Activated CD8-positive, alpha-beta memory T cell treated with anti-CD3 and anti-CD28 coated beads for 1 hour (primary cell): ENCODE data around the gene MVB12B.

Experiments
- DNase-seq, 2 donors: peaks; one replicate each; pipeline ENCODE4 v3.0.0-alpha.2; 2020; ENCODE audit warnings: low read depth in 1 of 2; ENCODE audit errors: extremely low read depth in 1 of 2

MVB12B gene

DNA sequence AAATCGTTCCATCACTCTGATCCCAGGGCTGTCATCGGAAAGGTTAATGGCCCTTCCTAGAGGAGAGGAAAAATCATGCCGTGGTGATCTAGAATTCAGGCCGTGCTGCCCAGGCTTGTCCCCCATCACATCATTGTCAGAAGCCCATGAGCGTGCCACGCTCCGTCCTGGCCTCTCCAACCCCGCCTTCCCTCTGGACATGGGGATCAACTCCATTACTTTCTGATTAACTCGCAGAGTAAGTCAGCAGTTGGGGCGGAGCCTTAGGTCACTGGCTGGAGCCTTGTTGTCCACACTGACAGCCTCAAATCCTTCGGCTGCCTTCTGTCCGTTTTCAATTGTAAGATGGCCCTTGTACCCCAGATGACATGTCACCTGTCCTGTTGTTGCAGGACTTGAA, 75.0 kb downstream of the MVB12B start:
- DNase-seq, result no peak

DNA sequence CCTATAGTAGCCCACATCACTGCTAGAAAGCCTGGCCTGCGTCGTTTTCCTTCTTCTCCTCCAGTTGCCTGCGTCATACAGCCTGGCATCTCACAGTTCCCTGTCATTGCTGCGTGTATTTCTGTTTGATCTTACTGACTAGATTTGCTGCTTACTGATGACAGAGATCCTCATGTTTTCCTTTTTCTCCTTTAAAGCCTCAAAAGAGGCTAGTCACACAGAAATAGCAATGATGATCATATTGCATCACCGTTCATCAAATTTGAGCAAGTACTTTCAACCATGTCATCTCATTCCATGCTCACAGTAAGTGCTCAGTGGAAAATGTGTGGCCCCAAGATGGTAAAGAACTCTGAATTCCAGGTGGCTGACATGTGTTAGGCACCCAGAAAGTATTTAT, 76.8 kb downstream of the MVB12B start:
- no peak for DNase-seq

DNA sequence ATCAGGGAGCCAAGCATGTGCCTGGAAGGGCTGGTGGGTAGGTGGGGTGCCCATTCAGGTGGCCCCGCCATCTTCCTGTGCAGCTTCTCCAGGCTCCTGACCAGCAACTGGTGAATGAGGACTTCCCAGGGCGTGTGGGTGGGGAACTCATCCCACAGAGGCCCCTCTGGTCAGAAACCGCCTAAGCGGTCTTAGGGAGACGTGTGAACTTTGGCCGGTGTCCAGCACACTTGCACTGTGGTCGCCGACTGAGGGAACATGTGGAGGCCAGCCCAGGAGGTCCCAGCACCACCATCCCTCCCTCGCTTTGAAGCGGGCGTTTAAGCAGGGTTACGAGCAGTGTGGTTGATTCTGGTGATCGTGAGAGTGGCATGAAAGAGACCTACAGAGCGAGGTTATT, 77.8 kb downstream of the MVB12B start:
- no peak for DNase-seq

DNA sequence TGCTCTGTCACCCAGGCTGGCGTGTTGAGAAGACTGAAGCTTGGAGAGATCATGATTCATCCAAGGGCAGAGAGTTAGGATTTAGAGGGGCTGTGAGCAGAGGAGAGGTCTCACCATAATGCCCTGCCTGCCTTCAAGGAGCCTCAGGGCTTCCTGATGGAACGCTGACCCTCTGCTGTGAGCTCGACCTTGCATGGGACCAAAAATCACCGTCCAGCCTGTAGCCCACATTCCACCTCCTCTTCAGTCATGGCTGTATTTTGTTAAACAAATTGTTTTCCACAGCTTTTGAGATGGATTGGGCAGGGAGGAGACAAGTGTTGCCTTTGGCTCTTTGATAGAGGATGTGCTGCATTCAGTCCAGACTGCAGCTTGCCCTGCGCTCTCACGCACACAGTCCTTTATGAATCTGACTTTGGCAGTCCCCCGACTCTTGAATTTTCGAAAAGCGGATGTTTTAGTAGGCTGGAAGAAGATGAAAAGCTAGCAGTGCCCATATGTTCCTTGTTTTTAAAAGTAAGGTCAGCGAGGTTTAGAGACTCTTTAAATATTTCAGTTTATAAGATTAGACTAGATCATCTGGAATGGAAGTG, 79.5 kb downstream of the MVB12B start:
- no peak for DNase-seq

DNA sequence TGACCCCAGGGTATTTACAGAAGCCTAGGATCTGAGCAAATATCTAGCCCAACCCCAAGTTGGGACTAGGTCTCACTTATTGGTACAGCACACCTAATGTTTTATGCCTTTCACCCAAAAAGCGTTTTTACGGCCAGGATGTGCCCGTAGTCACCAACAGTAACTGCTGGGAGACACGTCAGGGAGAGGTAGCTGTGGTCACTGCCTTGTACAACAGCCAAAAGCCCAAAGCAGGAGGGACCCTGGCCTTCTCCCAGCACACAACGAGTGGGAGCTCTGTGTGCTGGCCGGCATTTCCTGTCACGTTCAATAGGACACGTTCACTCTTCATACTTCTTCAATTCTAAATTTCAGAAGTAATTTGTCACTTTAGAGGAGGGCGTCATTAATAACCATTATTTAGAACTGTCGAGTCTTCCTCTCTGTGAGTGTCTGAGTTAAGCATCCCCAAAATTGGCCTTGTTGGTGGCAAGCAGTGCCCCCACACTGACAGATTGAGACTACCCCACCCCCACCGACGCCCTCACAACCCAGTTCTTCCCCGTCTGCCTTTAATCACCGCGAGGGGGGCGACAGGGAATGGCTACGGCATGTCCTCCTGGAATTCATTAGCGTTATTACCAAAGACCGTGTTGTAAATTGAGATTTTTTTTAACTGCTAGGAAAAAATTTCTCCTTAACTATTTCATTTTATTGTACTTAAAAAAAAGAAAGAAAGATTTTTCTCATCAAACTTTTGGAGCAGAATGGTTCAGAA, 80.7 kb downstream of the MVB12B start:
- DNase-seq, result no peak

DNA sequence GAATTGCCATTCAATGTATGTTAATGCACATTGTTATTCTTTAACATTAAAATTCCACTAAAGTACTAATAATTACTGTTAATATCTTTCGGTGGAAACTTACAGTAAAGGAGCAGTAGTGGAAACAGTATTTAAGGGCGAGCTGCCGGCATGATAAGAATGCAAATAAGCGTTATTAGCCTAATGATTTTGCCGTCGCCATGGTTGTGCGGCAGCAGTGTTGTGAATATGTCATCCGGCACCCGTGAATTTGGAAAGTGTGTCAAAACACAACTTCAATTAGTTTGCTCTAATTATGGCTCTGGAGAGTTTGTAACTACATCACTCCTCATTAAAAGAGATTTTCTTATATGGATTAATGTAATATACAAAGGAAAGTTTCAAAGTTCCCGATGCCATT, 81.4 kb downstream of the MVB12B start:
- DNase-seq, result no peak

DNA sequence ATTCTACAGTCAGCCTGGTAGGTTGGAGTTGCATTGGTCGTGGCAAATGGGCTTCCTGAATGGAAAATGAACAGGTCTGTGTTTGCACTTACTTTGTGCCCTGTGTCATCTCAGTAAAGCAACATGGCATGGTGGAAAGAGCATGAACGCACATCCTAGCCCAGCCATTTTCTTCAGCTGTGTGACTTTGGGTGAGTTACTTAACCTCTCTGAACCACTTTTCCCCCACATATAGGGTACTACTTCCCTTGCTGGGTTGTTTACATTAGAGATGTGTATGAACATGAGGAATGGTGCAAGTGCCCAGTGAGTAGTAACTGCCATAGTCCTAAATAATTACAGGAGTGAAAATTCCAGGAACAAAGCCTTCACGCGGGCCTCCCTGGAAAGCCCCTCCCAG, 83.6 kb downstream of the MVB12B start:
- no peak for DNase-seq

DNA sequence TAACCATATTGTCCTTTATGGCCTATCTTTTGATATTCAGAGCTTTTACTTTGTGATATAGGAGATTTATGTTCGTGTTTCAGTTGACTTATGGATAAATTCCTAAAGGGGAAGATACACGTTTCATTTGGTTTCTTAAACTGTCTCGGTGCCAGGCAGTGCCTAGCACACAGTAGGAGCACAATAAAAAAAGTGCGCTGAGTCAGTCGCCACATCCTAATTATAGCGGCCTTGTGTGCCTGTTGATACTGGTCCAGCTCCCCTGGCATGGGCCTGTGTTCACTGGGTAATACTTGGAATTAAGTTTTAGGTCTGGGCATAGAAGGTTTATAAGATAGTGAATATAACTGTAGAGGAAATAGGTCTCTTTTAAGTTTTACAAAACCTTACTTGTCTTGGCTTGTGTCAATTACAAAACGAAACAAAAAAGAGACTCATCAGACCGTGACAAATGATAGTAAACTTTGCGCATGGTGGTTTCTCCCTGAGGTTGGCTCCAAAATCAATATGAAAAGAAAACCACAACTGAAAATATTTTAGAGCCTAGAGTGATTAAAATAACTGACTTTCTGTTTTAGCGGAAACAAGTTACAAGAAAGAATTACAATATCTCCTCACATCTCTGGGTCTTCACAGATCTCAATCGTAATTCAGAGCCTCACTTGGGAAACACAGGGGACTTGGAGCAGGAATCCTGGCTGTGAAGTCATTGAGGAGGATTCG, 84.8 kb downstream of the MVB12B start:
- no peak for DNase-seq

DNA sequence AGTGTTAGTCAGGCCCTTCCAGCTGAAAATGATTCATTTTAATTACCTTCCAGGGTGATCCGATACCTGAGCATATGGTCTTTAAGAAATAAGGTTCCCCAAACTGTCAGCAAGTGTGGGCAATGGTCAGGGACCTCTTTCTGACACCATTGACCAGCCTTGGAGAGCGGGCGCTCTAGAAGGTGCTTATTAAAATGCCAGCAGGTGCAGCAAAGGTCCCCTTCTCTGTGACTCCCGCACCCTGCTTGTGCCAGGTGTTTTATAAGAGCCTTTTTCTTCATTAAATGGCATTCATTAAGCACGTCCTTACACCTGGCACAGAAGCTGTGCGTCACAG, 85.3 kb downstream of the MVB12B start:
- DNase-seq, result no peak

DNA sequence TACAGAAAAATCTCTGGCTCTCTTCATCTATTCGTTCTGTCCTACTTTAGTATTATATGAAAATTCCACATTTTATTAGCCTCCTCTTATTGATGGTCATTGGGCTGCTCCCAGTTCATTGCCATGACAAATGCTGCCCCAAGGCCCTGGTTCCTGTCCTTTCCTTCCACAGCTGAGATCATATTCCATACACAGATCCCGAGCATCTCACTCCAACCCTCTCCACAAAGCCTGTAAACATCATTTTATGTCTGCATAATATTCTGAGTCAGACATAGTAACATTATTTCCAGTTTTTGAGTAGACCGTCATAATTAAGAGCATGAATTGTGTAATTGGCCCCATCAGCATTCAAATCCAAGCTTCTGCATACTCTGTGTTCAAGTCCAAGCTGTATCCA, 86.3 kb downstream of the MVB12B start:
- DNase-seq, result no peak

DNA sequence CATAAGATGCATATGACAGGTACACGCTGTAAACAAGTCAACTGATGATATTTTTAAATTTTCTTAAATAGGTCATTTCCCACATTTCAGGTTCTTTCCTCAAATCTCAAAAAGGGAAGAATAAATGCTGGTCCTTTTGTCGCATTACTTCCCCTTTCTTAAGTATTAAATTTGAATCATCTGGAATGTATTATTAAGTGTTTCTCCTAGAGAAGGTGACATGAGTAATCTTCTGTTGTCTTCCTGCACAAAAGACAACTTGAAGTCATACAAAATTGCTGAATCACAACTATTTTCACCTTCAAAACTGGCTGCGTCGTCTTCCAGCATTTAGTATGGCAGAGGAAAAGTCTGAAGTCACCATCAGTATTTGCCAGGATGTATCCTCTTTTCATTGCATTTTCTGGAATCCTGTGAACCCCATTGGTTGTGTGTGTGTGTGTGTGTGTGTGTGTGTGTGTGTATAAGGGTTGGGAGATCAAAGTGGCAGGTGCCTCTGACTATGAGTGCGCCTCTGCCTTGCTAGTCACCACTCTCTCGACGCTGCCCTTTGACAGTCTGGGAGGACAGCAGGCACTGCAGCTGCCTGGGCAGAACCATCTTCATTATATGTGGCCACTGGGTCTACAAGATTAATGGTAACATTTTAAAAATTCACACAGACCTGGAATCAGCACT, 86.9 kb downstream of the MVB12B start:
- DNase-seq, result no peak

DNA sequence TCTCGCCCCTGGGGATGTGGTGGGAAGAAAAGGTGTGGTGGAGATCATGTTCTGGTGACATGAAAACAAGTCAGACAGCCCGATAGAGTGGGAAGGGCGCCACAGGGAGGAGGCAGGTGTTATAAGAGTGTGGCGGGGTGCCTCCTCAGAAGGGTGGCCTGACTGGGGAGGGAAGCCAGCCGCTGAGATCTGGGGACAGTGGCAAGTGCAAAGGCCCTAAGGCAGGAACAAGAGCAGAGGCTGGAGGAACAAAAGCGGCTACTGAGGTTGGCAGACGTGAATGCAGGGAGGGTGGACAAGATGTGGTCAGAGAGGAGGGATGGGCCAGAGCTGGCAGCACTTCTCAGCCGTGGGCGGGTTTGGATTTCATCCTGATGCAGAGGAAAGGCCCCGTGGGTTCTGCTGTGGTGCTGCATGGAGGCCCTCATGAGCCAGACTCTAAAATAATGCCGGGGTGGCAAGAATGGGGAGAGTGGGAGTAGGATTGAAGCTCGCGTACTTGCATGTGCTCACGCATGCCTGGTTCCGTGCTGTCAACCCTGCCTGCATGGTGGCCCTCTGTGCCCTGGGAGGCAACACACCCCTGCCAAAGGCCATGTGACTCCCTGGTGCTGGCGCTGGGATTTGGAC, 89.2 kb downstream of the MVB12B start:
- DNase-seq, result no peak

DNA sequence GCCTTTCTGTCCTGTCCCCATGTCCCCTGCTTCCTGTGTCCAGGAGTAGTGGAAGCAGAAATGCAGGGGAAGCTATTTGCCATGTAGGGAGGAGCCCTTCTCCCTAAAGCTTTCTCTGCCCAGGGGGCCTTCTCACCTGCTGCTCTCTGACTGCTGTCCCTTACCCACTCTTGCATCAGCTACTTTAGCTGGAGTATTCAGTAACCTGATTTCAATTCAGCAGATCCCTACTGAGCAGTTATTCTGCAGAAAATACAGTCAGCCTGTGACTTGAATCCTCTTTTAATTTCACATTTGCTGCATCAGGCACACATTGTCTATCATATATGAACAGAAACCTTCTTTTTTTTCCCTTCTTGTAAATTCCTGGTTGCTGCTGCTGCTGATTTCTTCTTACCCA, 90.4 kb downstream of the MVB12B start:
- DNase-seq, result no peak

DNA sequence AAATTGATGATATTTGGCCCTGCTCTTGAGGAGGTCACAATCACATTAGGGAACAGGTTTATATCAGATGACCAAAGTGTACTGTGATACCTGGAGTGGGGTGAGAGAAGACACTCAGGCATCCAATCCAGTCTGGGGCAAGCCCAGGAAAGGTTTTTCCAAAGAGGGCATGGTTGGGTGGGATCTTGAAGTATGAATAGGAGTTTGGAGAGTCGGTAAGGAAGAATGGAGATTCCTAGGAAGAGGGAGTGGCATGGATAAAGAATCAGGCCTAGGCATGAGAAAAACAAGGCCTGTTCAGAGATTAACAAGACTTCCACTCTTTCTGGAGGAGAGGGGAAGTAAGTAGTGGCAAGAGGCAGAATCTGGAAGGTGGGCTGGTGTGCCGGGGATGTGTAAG, 91.1 kb downstream of the MVB12B start:
- DNase-seq, result no peak

DNA sequence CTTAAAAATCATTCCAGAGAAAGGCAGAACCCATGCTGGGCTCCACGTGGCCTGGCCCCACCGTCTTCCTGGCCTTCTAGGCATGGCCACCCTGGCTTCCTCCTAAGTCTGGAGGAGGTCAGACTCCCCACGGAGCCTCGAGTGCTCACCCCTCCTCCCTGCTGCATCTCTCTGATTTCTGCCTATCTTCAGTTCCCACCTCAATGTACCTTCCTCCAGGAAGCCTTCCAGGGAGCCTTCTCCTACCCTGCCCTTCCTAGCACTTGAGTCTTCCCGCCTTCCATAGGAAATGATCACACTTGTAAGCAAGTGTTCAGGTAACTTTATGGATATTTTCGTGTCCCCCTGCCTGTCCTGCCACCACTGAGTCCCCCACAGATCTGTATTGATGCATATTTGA, 92.0 kb downstream of the MVB12B start:
- DNase-seq, result no peak

DNA sequence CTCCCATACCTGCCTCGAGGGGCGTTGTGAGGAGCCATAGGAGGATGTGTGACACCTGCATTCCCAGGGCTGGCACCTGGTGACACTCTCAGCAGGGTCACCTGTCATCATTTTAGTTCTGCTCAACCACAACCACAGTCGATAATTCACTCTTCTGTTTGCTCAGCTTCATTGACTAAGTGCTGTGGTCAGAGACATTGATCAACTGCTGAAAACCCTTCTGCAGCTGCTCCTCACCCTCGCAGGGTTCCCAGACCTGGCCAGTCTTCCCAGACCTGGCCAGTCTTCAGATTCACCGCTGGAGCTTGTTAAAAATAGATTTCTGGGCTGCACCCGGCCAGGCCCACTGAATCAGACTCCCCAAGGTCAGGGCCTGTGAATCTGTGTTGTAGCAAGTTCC, 92.8 kb downstream of the MVB12B start:
- DNase-seq, result no peak

DNA sequence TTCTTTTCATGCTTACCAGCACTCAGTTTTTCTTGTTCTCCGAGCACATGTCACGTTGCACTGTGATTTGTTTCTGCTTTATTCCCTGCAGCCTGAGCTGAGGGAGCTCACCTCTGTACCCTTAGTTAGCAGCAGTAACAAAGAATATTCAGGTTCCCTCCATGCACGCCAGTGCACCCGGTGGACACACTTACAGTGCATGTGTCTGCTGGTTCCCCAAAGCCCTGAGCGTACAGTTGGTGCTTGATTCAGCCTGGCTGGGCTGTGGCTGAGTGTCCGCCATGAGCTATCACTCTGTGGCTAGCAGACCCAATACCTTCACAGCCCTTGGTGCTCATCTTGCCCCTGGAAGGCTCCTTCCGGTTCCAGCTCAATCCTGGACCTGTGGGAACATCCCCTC, 93.5 kb downstream of the MVB12B start:
- no peak for DNase-seq

DNA sequence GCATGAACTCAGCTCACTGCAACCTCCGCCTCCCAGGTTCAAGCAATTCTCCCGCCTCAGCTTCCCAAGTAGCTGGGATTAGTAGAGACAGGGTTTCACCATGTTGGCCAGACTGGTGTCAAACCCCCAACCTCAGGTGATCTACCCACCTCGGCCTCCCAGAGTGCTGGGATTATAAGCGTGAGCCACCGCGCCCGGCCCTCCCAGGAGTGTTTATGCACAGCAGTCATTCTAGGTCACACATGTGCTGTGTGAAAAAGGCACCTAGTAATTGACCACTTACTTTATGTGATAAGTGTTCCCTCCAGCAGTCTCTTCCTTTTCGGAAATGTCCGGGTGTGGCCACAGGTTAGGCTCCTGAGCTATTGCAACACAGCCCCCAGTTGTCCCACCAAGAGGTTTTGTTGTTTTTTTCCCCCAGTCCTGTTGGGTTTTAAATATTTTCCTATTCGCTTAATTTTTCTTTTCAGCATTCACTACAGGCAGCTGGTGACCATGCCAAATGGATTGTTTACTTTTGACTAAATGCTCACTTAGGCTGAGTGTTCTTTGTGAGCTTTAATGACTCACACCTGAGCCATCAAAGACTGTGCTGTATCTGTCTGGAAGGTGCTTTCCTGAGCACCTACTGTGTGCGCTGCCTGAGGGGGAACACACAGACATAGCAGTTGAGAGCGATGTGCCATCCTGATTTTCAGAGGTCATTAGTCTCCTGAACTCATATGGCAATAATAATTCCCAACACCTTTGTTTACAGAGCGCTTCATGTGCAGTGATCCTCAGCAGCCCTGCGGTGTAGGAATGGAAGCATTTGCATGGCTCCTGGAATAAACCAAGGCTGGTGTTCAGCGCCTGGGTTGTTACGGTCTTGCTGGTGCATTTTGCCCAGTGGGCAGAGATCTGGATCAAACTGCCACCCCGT, 94.3 kb downstream of the MVB12B start:
- DNase-seq, result no peak

DNA sequence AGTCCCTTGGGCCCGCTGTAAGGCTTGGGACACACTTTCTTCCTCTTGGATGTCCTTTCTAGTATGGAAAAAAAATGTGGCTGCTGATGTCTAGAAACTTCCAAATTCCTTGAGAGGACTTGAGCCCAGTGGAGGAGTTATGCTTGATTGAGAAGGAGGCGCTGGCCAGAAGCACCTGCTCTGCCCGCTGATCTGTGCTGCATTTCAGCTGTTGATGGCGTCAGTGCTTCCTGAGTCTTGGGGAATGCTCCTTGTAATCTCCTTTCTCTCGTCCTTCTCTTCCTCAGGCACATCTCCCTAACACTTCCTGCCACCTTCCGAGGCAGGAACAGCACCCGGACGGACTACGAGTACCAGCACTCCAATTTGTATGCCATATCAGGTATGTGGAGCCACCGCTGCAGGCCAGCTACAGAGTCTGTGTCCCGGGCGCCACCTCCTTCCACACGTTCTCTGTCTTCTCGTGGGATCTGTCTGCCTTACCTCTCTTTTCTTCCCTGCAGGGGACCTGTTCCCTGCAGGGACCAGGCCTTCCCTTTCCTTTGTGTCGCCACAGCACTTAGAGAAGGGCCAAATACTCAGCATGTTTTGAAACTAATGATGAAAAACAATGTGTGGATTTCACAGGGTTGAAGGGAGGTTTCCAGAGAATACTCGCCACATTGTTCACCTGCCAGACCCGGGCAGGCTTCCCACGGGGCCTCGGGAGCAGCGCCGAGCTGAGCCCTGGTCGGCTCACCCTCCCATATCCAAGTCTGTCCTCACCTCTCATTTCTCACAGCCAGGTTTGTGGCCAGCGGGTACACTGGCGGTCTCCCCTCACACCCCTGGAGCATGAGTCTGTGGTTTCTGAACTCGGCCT, 95.2 kb downstream of the MVB12B start:
- DNase-seq, result no peak
